HepG2 (cell line): Measurements from ENCODE around the gene RNF126. TPM values are rescaled to one million over a fixed set of nuclear protein-coding genes. Genes with fewer than 3 reads are reported as not detected.

Experiments used
- JUN ChIP-seq: sonication (generic); formaldehyde crosslinking; IDR thresholded peaks from 2 replicates; pipeline ENCODE4 v1.4.0; 2020; ENCODE audit warnings: mild to moderate bottlenecking, missing genetic modification reagents
- KLF15 ChIP-seq: sonication (generic); formaldehyde crosslinking; IDR thresholded peaks from 2 replicates; pipeline ENCODE4 v1.8.1; 2023; ENCODE audit warnings: borderline replicate concordance, mild to moderate bottlenecking, inconsistent platforms, missing genetic modification reagents, mixed read lengths
- KMT2A ChIP-seq: sonication (generic); formaldehyde crosslinking; IDR thresholded peaks from 2 replicates; pipeline ENCODE4 v1.4.0; 2020; ENCODE audit warnings: missing genetic modification reagents
- LCORL ChIP-seq, 2 experiments: fragments of 450-650 bp in 1 of 2; sonication (generic) in 1 of 2; formaldehyde crosslinking in 1 of 2; IDR thresholded peaks; 2 replicates each; pipeline versions ENCODE4 v1.5.0 to v1.6.1; 2017 to 2020; ENCODE audit warnings: antibody characterized with exemption in 1 of 2, missing genetic modification reagents in 1 of 2
- MAX ChIP-seq: IDR thresholded peaks from 2 replicates; pipeline ENCODE4 v1.6.1; 2012; ENCODE audit warnings: inconsistent platforms
- MTA1 ChIP-seq: sonication (generic); formaldehyde crosslinking; IDR thresholded peaks from 2 replicates; pipeline ENCODE4 v1.4.0; 2020; ENCODE audit warnings: missing genetic modification reagents, mild to moderate bottlenecking, borderline replicate concordance
- NFYB ChIP-seq: sonication (generic); formaldehyde crosslinking; IDR thresholded peaks from 2 replicates; pipeline ENCODE4 v1.4.0; 2020; ENCODE audit warnings: missing genetic modification reagents
- NRL ChIP-seq: sonication (generic); formaldehyde crosslinking; IDR thresholded peaks from 2 replicates; pipeline ENCODE4 v1.5.0; 2020; ENCODE audit warnings: missing genetic modification reagents, mild to moderate bottlenecking, moderate library complexity, borderline replicate concordance
- POGZ ChIP-seq: sonication (generic); formaldehyde crosslinking; IDR thresholded peaks from 2 replicates; pipeline ENCODE4 v1.4.0; 2020; ENCODE audit warnings: mild to moderate bottlenecking, missing genetic modification reagents
- PTBP1 ChIP-seq: fragments of 200-400 bp; formaldehyde crosslinking; IDR thresholded peaks from 2 replicates; pipeline ENCODE4 v1.6.1; 2018; ENCODE audit warnings: low read length, low read depth; ENCODE audit not compliant: poor library complexity, severe bottlenecking
- SALL1 ChIP-seq: sonication (generic); formaldehyde crosslinking; IDR thresholded peaks from 2 replicates; pipeline ENCODE4 v1.8.0; 2022; ENCODE audit warnings: mild to moderate bottlenecking, missing genetic modification reagents
- SMARCE1 ChIP-seq: fragments of 450-650 bp; IDR thresholded peaks from 2 replicates; pipeline ENCODE4 v1.6.1; 2017; ENCODE audit warnings: borderline replicate concordance
- TGIF2 ChIP-seq: IDR thresholded peaks from 2 replicates; pipeline ENCODE4 v1.6.1; 2016; ENCODE audit warnings: control low read depth, missing compliant biosample characterization
- ZBTB42 ChIP-seq: sonication (generic); formaldehyde crosslinking; IDR thresholded peaks from 2 replicates; pipeline ENCODE4 v1.5.0; 2020; ENCODE audit warnings: mild to moderate bottlenecking, missing genetic modification reagents
- ZBTB43 ChIP-seq: sonication (generic); formaldehyde crosslinking; conservative IDR thresholded peaks from 2 replicates; pipeline ENCODE4 v1.4.0; 2020; ENCODE audit warnings: missing genetic modification reagents
- ZBTB49 ChIP-seq: sonication (generic); formaldehyde crosslinking; IDR thresholded peaks from 2 replicates; pipeline ENCODE4 v1.4.0; 2020; ENCODE audit warnings: missing genetic modification reagents, borderline replicate concordance
- ZIK1 ChIP-seq: sonication (generic); formaldehyde crosslinking; IDR thresholded peaks from 2 replicates; pipeline ENCODE4 v1.5.0; 2020; ENCODE audit warnings: mild to moderate bottlenecking, low read depth, missing genetic modification reagents, borderline replicate concordance
- ZNF180 ChIP-seq: sonication (generic); formaldehyde crosslinking; IDR thresholded peaks from 2 replicates; pipeline ENCODE4 v1.4.0; 2020; ENCODE audit warnings: low read depth, missing genetic modification reagents, borderline replicate concordance
- ZNF253 ChIP-seq: sonication (generic); formaldehyde crosslinking; IDR thresholded peaks from 2 replicates; pipeline ENCODE4 v1.8.0; 2022; ENCODE audit warnings: mild to moderate bottlenecking, missing genetic modification reagents, borderline replicate concordance
- ZNF784 ChIP-seq: sonication (generic); formaldehyde crosslinking; IDR thresholded peaks from 2 replicates; pipeline ENCODE4 v1.5.1; 2020; ENCODE audit warnings: missing genetic modification reagents, mild to moderate bottlenecking, borderline replicate concordance
- ZNF800 ChIP-seq: sonication (generic); formaldehyde crosslinking; IDR thresholded peaks from 2 replicates; pipeline ENCODE4 v1.4.0; 2020; ENCODE audit warnings: missing genetic modification reagents
- polyA plus RNA-seq, 8 experiments: library from polyadenylated mRNA; depleted of rRNA in 3 of 8; stranded (reverse) in 7 of 8; unstranded in 1 of 8; fragments of >200 nt; fragmentation: Illumina TruSeq in 4 of 8; extraction: Trizol in 4 of 8; gene quantifications; 2 replicates each; pipeline versions ENCODE4 v1.2.1 to v1.2.3, GENCODE V29; 2011 to 2016; ENCODE audit warnings: low read depth in 4 of 8, missing spikeins in 1 of 8, mixed read lengths in 1 of 8; ENCODE audit not compliant: insufficient read depth in 1 of 8
- total RNA-seq, 5 experiments: library from RNA; depleted of rRNA; stranded (reverse); fragments of >200 nt; fragmentation: Illumina TruSeq; extraction: Trizol; gene quantifications; 2 replicates each; pipeline ENCODE4 v1.2.3, GENCODE V29; 2016; ENCODE audit warnings: low read depth in 1 of 5

RNF126 gene
- total and polyA plus RNA-seq, 2 of the 13 experiments (the other 11 are each of a cell fraction or from before 2014, with no cell fraction given): 23.2 to 34.0 TPM

- peak; percentile 30; the same call in 1 of the 2 replicates for TF ChIP-seq MAX
- no peak for TF ChIP-seq LCORL (IDR thresholded peaks at IDR 0.05)
- TF ChIP-seq LCORL (CRISPR knock-in tag; IDR thresholded peaks at IDR 0.05): no peak; the same call in 1 of the 2 replicates
- no peak for TF ChIP-seq ZNF800 (CRISPR knock-in tag)
- TF ChIP-seq ZBTB43 (CRISPR knock-in tag): no peak
- peak; percentile 48; the same call in 1 of the 2 replicates for TF ChIP-seq ZNF784 (CRISPR knock-in tag)
- TF ChIP-seq POGZ (CRISPR knock-in tag): 0 out of 2 replicates have a peak, but pooled peaks have one; percentile 20
- TF ChIP-seq TGIF2 (CRISPR knock-in tag): 0 out of 2 replicates have a peak, but pooled peaks have one; percentile 21
- TF ChIP-seq MTA1 (CRISPR knock-in tag): peak; percentile 33; the same call in 1 of the 2 replicates
- TF ChIP-seq KLF15 (CRISPR knock-in tag): 0 out of 2 replicates have a peak, but pooled peaks have one; percentile 16
- TF ChIP-seq KMT2A (CRISPR knock-in tag): no peak
- TF ChIP-seq PTBP1: peak; percentile 5
- peak; percentile 53 for TF ChIP-seq SALL1 (CRISPR knock-in tag)
- TF ChIP-seq SMARCE1: no peak
- TF ChIP-seq ZNF180 (CRISPR knock-in tag): no peak
- peak; percentile 5; the same call in 1 of the 2 replicates for TF ChIP-seq NRL (CRISPR knock-in tag)
- no peak for TF ChIP-seq JUN (CRISPR knock-in tag)
- peak; percentile 71; the same call in 1 of the 2 replicates for TF ChIP-seq ZIK1
- no peak for TF ChIP-seq ZBTB49 (CRISPR knock-in tag)
- no peak for TF ChIP-seq ZNF253 (CRISPR knock-in tag)
- peak; percentile 12; the same call in 1 of the 2 replicates for TF ChIP-seq NFYB (CRISPR knock-in tag)
- TF ChIP-seq ZBTB42 (CRISPR knock-in tag): no peak
Observed at GRCh38 chr19:632579-633067, 30.4 kb downstream of the RNF126 start (continued).
